CMK (cell line): ENCODE data around the gene LLGL2.
A peak's percentile ranks its signal among the peaks of the same experiment; 100 is the strongest.
"Not testable (repeated sequence)": the region's sequence is repeated elsewhere in the genome, so short reads cannot be mapped to it uniquely, and the experiment has no call there.

Source experiments
- DNase-seq: peaks from one replicate; pipeline ENCODE4 v3.0.0-alpha.2; 2010; ENCODE audit warnings: low read depth

Gene LLGL2

GRCh38 chr17:75507733-75508719 is 17.5 kb upstream of the LLGL2 start:
- no peak for DNase-seq

- no peak for DNase-seq
Measured at GRCh38 chr17:75508931-75509361, 16.6 kb upstream of the LLGL2 start.

GRCh38 chr17:75509528-75510258 is 15.8 kb upstream of the LLGL2 start:
- no peak for DNase-seq

GRCh38 chr17:75511270-75511609 is 14.3 kb upstream of the LLGL2 start:
- no peak for DNase-seq

DNA sequence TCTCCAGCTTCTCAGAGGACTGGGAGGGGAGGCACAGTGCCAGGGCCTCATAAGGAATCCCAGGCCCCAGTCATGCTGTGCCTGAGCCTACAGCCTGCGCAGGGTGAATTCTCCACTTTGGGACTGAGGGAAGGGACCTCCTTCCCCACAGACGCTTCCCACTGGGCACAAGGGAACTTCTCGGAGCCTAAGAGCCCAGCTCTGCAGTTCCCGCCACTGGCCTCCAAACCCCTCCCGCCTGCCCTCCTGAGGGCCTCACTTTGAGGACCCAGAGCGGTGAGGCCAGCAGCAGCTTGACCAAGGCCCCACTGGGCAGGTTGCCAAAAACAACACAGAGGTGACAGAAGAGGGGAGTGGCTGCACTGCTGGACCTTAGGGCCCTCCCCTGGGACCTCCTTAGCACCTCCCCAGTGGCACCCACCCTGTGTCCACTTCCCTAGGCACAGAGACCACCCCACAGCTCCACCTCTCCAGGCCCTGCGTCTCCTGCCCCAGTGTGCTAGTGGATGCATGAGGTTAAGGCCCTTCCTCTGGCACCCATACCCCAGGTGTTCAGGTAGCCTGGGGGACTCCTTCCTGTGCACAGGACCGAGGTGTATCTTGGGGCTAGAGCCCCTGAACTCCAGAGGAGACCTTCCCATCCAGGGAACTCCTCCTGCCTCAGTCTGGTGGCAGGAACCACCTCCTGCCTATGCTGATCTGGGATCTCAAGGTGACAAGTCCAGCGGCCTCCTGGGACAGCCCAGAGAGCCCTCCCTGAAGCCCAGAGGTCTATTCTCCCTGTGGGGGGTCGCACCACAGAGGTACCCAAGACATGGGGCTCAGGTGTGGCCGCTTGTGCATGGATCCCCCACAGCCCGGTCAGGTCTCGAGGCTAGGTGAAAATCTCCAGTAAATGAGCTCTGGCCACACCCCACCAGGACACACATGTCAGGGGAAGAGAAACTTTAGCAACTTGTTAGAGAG is 13.6 kb upstream of the LLGL2 start:
- no peak for DNase-seq

GRCh38 chr17:75512926-75513640 is 12.4 kb upstream of the LLGL2 start:
- DNase-seq = no peak

- no peak for DNase-seq
Measured at GRCh38 chr17:75513641-75514000, 11.9 kb upstream of the LLGL2 start.

GRCh38 chr17:75514299-75514918 is 11.1 kb upstream of the LLGL2 start:
- no peak for DNase-seq

GRCh38 chr17:75514919-75515495 is 10.5 kb upstream of the LLGL2 start:
- no peak for DNase-seq

- DNase-seq = no peak
Measured at GRCh38 chr17:75515496-75516254, 9.8 kb upstream of the LLGL2 start, which contains the start of gene CASKIN2. Gene CASKIN2 (minus strand): TSS chr17:75515537. CDS start chr17:75513804, 1,733 bp downstream.

DNA sequence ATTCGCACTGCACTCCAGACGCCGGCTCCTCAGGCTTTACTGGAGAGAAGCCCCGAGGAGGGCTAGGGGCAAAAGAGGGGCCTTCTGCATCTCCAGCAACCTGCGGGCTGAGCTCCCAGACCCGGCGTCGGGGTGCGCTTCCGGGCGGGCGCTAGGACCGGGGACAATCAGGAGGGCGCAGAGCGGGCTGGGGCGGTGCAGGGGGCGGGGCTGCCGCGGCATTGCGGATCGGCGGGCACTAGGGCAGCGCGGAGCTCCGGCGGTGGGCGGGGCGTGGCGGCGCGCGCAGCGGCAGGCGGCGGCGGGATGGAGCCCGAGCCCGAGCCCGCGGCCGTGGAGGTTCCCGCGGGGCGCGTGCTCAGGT is 9.3 kb upstream of the LLGL2 start, which contains the start of gene TSEN54:
TSS of gene TSEN54 (plus strand) at position 274 of the 364 bp plus-strand sequence. CDS start at position 307, 33 bp downstream.
- no peak for DNase-seq

GRCh38 chr17:75516619-75517296 is 8.7 kb upstream of the LLGL2 start:
- DNase-seq = no peak

DNA sequence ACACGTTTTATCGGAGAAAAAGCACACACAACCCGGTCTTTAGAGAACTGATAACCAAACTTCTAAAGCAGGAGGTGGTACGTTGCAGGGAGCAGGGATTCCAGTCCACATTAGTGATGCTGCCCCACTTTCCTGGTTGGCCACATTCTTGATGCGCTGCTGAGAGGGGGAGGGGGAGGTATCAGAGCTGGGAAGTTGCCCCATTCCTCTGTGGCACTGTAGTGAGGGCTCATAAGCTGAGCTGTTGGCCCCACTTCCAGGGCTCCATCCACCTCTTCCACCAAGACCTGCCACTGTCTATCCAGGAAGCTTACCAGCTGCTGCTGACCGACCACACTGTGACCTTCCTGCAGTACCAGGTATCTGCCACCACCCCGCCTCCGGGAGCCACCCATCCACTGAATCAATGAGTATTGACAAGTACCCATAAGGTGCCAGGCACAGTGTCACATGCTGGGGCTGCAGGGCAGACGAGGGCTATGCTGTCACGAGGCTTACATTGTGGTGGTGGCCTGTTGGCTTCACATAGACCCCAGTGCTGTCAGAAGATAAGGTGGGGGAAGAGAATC is 8.1 kb upstream of the LLGL2 start:
- DNase-seq = no peak

DNA sequence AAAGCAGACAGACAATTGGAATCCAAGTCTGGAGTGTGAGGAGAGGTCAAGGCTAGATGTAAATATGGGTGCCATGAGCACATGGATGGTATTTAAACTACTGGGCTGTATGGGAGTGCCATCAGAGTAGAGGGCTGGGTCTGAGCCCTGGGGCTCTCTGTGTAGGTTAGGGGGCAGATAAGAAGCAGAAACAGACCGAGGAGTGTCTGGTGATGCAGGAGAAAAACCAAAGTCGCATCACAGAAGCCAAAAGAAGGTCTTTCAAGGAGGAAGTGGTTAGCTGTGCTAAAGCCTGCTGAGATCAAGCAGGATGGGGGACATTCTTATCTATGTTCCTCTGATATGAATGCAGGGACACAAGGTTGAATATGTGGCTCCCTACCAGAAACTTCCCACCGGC is 7.3 kb upstream of the LLGL2 start:
- peak; percentile 78 for DNase-seq

- DNase-seq = no peak
Measured at GRCh38 chr17:75518983-75519537, 6.4 kb upstream of the LLGL2 start.

GRCh38 chr17:75520413-75520812 is 5.1 kb upstream of the LLGL2 start:
- not testable (repeated sequence) for DNase-seq

GRCh38 chr17:75521290-75521689 is 4.2 kb upstream of the LLGL2 start:
- DNase-seq = no peak
